ENCODE data around the gene RBM6. TPM values are rescaled to one million over a fixed set of nuclear protein-coding genes. Genes with fewer than 3 reads are reported as not detected.

The RBM6 gene
- polyA plus RNA-seq, 12 donors, result 53.3 to 148 (median 76.8) TPM; not detected in 1

DNA sequence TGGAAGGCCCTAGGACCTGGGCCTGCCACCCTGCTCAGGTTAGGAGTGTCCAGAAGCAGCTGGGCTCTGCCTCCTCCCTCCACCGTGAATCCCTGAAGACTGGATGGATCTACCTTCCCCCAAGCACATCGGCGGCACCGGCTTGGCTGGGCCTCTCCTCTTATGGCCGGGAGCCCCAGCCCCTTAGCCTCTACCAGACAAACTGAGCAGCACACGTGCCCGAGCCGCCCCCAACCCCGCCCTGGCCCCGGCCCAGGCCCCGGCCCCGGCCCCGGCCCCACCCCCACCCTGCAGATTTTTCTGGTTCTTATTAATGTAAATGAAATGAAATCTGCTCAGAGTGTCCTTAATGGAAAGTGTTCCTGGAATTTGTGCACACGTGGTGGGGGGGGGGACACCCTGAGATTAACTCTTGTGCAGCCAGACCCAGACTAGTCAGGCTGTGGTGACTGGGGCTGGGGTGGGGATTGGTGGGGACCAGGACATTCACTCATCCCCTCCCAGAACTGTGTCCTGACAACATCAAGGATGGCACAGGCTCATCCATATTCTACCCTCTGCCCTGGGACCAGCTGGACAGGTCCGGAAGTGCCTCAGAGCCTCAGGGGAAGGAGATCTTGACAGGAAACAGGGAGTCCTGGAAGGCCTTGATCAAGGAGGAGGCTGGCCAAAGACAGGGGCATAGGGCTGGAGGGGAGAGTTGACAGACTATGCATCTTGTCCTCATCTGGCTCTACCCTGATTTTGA is 184.3 kb downstream of the RBM6 start:
- no peak for DNase-seq

DNA sequence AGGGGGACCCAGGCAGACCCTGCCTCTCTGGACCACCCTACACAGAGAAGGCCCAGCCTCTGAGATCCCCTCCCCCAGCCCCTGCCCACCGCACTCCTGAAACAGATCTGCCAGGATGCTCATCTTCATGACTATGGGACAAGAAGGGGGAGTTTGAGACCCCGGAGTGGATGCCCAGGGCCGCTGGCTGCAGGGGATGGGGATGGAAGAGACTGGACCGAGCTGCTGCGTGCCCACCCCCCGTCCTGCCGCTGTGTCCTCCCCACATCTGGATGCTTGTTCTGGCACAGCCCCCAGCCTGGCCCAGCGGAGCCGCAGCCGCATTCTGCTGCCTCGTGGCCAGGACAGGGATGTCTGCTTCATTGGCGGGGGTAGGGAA is 184.8 kb downstream of the RBM6 start:
- no peak for DNase-seq

DNA sequence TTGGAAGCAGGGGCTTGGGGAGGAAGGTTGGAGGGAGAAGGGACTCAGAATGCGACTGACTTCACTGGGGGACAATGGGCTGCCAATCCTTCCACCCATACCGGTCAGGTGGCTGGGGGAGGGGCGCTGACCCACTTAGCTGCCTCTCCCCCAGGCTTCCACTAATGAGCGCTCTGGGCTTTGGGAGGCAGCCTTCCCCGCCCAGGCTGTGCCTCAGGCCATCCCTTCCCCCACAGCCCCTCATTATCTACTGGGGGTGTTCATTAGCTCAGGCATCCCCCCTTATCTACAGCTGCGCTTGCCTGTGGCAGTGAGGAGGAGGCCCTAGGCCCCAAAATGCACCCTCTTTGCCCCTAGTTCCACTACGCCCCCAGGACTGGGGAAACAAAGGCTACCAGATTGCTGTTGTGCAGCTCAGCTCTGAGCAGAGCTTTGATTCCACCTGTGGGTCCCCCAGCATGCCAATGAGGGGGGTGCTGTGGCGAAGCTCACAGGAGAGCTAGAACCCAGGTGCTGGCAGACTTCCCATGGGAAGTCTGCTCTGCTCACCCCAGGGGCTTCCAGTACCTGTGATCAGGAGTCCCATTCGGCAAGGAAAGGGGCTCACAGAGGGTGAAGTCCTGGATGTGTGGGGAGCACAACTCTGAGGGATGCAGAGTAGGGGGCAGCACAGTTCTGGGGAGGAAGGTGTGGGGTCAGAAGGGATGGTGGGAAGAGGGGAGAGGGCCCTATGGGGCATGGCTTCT is 185.8 kb downstream of the RBM6 start:
- no peak for DNase-seq

DNA sequence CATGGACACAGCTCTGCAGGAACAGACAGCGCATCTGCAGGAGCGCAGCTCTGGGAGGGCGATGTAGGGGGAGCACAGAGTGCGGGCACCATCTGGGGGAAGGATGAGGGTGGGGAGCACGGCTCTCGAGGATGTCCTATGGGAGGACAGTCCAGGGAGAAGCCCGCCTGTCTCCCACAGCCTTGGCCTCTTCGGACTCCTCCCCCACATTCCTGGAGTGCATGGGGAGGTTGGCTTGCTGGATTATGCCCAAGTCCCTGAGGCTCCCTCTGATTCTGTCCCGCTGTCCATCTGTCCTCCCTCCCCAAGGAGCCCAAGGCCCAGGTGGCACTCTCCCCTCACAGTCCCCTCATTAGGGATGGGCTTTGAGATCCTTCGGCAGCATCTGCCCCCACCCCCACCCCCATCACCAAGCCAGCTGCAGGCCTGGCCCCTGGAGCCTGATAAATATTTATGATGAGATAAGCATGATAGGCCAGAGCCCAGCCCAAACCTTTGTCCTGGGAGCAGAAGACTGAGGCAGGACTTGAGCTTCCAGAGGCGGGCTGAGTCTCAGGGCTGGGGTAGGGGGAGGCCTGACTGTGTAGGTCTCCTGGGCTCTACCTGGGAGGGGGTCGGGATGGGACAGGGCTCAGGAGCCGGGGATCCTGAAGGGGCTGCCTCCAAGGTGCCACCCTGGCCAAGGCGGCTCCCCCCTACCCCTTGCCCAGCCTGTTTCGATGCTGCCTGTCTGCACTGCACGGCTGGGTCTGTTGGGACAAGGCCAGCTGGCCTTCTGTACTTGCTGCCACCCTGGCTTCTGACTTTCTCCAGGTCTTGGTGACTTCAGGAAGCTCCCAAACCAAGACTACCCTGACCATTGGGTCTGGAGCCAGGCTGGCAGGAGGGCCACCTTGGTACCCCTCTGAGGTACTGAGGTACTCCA is 186.6 kb downstream of the RBM6 start:
- DNase-seq, result no peak

Other genes with a start within 250 kb of the RBM6 start
- gene AMIGO3, start 220.5 kb upstream of the RBM6 start, polyA plus RNA-seq (ENCODE audit: insufficient read length in 12 of 12), result 1 to 10 TPM in 11 of 12 donors, not detected in 1; 1.2 to 6.1 (median 2.3) TPM
- 10 to 100 TPM in 7 of 12 donors, 1 to 10 TPM in 4, not detected in 1; 7.9 to 11.8 (median 10.4) TPM for gene GMPPB, start 216.2 kb upstream of the RBM6 start, polyA plus RNA-seq (ENCODE audit: insufficient read length in 12 of 12)
- 10 to 100 TPM in 11 of 12 donors, not detected in 1; 17.8 to 37.0 (median 25.4) TPM for gene IP6K1, start 153.6 kb upstream of the RBM6 start, polyA plus RNA-seq (ENCODE audit: insufficient read length in 12 of 12)
- under 1 TPM in 3 of 12 donors, not detected in 9; 0.10 to 0.32 (median 0.16) TPM for gene CDHR4, start 140.3 kb upstream of the RBM6 start, polyA plus RNA-seq (ENCODE audit: insufficient read length in 12 of 12)
- gene INKA1, start 136.9 kb upstream of the RBM6 start, polyA plus RNA-seq (ENCODE audit: insufficient read length in 12 of 12), result 10 to 100 TPM in 5 of 12 donors, 1 to 10 TPM in 6, not detected in 1; 4.5 to 19.0 (median 8.8) TPM
- 10 to 100 TPM in 11 of 12 donors, not detected in 1; 15.0 to 33.7 (median 19.2) TPM for gene UBA7, start 126.2 kb upstream of the RBM6 start, polyA plus RNA-seq (ENCODE audit: insufficient read length in 12 of 12)
- 1 to 10 TPM in 10 of 12 donors, not detected in 2; 3.2 to 9.0 (median 5.0) TPM for gene TRAIP, start 83.6 kb upstream of the RBM6 start, polyA plus RNA-seq (ENCODE audit: insufficient read length in 12 of 12)
- gene CAMKV, start 70.2 kb upstream of the RBM6 start, polyA plus RNA-seq (ENCODE audit: insufficient read length in 12 of 12), result under 1 TPM in 10 of 12 donors, not detected in 2; 0.13 to 0.77 (median 0.37) TPM
- 10 to 100 TPM in 1 of 12 donors, 1 to 10 TPM in 9, under 1 TPM in 1, not detected in 1; 0.98 to 12.4 (median 2.3) TPM for gene MST1R, start 36.3 kb upstream of the RBM6 start, polyA plus RNA-seq (ENCODE audit: insufficient read length in 12 of 12)
- gene MON1A, start 10.3 kb upstream of the RBM6 start, polyA plus RNA-seq (ENCODE audit: insufficient read length in 12 of 12), result 10 to 100 TPM in 1 of 12 donors, 1 to 10 TPM in 9, not detected in 2; 4.7 to 10.3 (median 5.7) TPM
- 100 to 1,000 TPM in 11 of 12 donors, not detected in 1; 122 to 278 (median 156) TPM for gene RBM5, start 148.8 kb downstream of the RBM6 start, polyA plus RNA-seq (ENCODE audit: insufficient read length in 12 of 12)
- gene SEMA3F, start 215.2 kb downstream of the RBM6 start, polyA plus RNA-seq (ENCODE audit: insufficient read length in 12 of 12), result 10 to 100 TPM in 9 of 12 donors, 1 to 10 TPM in 2, not detected in 1; 6.4 to 70.8 (median 14.0) TPM